Endothelial cell of umbilical vein (primary cell): ENCODE results near the gene HOXD4. TPM values are rescaled to one million over a fixed set of nuclear protein-coding genes. Genes with fewer than 3 reads are reported as not detected.

ENCODE experiments used
- BruUV-seq: library from RNA; stranded (reverse); fragments of 400-500 nt; replicated peaks from 2 replicates; lab custom pipeline; 2021; lab: Mats Ljungman, UMichigan
- CTCF ChIA-PET: fragments of 300-600, 350-600 bp; sonication (Branson Sonifier 250); formaldehyde crosslinking; loops from one replicate; lab custom pipeline; 2021; ENCODE audit warnings: antibody characterized with exemption, inconsistent platforms; lab: Charles Lee
- POLR2A ChIA-PET: fragments of 300-600, 350-600 bp; sonication (Branson Sonifier 250); formaldehyde crosslinking; loops from one replicate; lab custom pipeline; 2021; ENCODE audit warnings: antibody characterized with exemption, inconsistent platforms; lab: Charles Lee
- DNase-seq: peaks from one replicate; pipeline ENCODE4 v3.0.0-alpha.2; 2011; ENCODE audit warnings: low read depth, low spot score
- FAIRE-seq: peaks from 2 replicates; lab custom pipeline; 2011; peaks lifted over from hg19 to GRCh38; lab: Jason Lieb, UNC
- H2AFZ ChIP-seq: 2 replicates; pipeline ENCODE4 v1.6.0; 2012; ENCODE audit warnings: low read depth, low read length, control low read depth, inconsistent platforms
- H3K27ac ChIP-seq: 2 replicates; pipeline ENCODE4 v1.5.1; 2011; ENCODE audit warnings: low read depth, mild to moderate bottlenecking, control low read depth, low read length, moderate library complexity; ENCODE audit not compliant: insufficient read depth
- H3K27me3 ChIP-seq, 2 experiments: 2 replicates each; pipeline versions ENCODE4 v1.6.0 to v1.6.1; 2011; ENCODE audit warnings: low read length in 2 of 2, mixed read lengths in 1 of 2; ENCODE audit not compliant: control insufficient read depth in 2 of 2, insufficient read depth in 2 of 2
- H3K36me3 ChIP-seq, 2 experiments: 2 replicates in 1 of 2; 3 replicates in 1 of 2; pipeline ENCODE4 v1.5.1; 2011; ENCODE audit warnings: low read length in 2 of 2, mild to moderate bottlenecking in 1 of 2, moderate library complexity in 1 of 2; ENCODE audit not compliant: control insufficient read depth in 2 of 2, insufficient read depth in 2 of 2; ENCODE audit errors: extremely low read depth in 1 of 2
- H3K4me1 ChIP-seq: 3 replicates; pipeline ENCODE4 v1.5.1; 2011; ENCODE audit warnings: mild to moderate bottlenecking, low read length; ENCODE audit not compliant: control insufficient read depth, insufficient read depth; ENCODE audit errors: extremely low read depth
- H3K4me2 ChIP-seq: 2 replicates; pipeline ENCODE4 v1.6.1; 2011; ENCODE audit warnings: low read length, control low read depth, mixed read lengths; ENCODE audit not compliant: insufficient read depth
- H3K4me3 ChIP-seq, 3 experiments: fragments of 200-600 bp in 1 of 3; sonication (generic), shearing (Covaris generic) in 1 of 3; replicated peaks in 1 of 3; 2 replicates each; pipeline ENCODE4 v1.5.1; 2011 to 2016; ENCODE audit warnings: control low read depth in 3 of 3, low read length in 3 of 3, mild to moderate bottlenecking in 2 of 3, inconsistent platforms in 1 of 3, low read depth in 1 of 3, moderate library complexity in 1 of 3; ENCODE audit not compliant: insufficient read depth in 1 of 3
- H3K79me2 ChIP-seq: 2 replicates; pipeline ENCODE4 v1.6.0; 2012; ENCODE audit warnings: low read length, inconsistent platforms; ENCODE audit not compliant: control insufficient read depth, insufficient read depth
- H3K9ac ChIP-seq: replicated peaks from 2 replicates; pipeline ENCODE3; 2011; ENCODE audit warnings: low read length, control low read depth; ENCODE audit not compliant: insufficient read depth; ENCODE audit errors: extremely low read depth
- H3K9me1 ChIP-seq: replicated peaks from 3 replicates; pipeline ENCODE4 v1.6.0; 2011; ENCODE audit warnings: mild to moderate bottlenecking, low read length; ENCODE audit not compliant: control insufficient read depth, insufficient read depth; ENCODE audit errors: extremely low read depth
- H3K9me3 ChIP-seq: replicated peaks from 2 replicates; pipeline ENCODE4 v1.5.1; 2012; ENCODE audit warnings: low read length, inconsistent platforms; ENCODE audit not compliant: control insufficient read depth, insufficient read depth
- H4K20me1 ChIP-seq: replicated peaks from 2 replicates; pipeline ENCODE3; 2011; ENCODE audit warnings: mild to moderate bottlenecking, low read length; ENCODE audit not compliant: control insufficient read depth, insufficient read depth; ENCODE audit errors: extremely low read depth
- CTCF ChIP-seq, 2 donors: IDR thresholded peaks; 1 replicate in 1 of 2; 2 replicates in 1 of 2; pipeline ENCODE4 v1.5.1; 2011; ENCODE audit warnings: low read length in 2 of 2, mild to moderate bottlenecking in 2 of 2, moderate library complexity in 2 of 2, control low read depth in 1 of 2, inconsistent platforms in 1 of 2, low read depth in 1 of 2; ENCODE audit not compliant: insufficient read depth in 1 of 2; ENCODE audit errors: extremely low read depth in 1 of 2
- EZH2 ChIP-seq: IDR thresholded peaks from 2 replicates; pipeline ENCODE4 v1.6.1; 2012; ENCODE audit warnings: borderline replicate concordance, low read depth, mild to moderate bottlenecking, moderate library complexity, low read length, inconsistent platforms; ENCODE audit not compliant: severe bottlenecking
- FOS ChIP-seq: IDR thresholded peaks from 2 replicates; pipeline ENCODE4 v1.6.1; 2011; ENCODE audit warnings: mild to moderate bottlenecking, low read length, moderate library complexity, borderline replicate concordance; ENCODE audit not compliant: insufficient read depth
- MAX ChIP-seq: IDR thresholded peaks from 2 replicates; pipeline ENCODE4 v1.6.1; 2011; ENCODE audit not compliant: insufficient read depth, insufficient read length
- POLR2A ChIP-seq: IDR thresholded peaks from 2 replicates; pipeline ENCODE4 v1.6.1; 2012; ENCODE audit warnings: low read depth, mild to moderate bottlenecking, control low read depth, low read length
- POLR2AphosphoS5 ChIP-seq: IDR thresholded peaks from 2 replicates; pipeline ENCODE4 v1.6.1; 2012; ENCODE audit warnings: low read depth, mild to moderate bottlenecking, control low read depth, low read length, moderate library complexity; ENCODE audit not compliant: insufficient read depth
- dilution Hi-C: fragments of 300-500 bp; cut with MboI; formaldehyde crosslinking; loops from one replicate; pipeline ENCODE4 v1.15.0; 2019; ENCODE audit warnings: low sequenced_read_pairs; ENCODE audit not compliant: extremely low pct_ligation_motif_present
- intact Hi-C: fragments of 100-400 bp; cut with micrococcal nuclease; formaldehyde crosslinking; loops from one replicate; pipeline ENCODE4 v1.10.0; 2022
- polyA plus RNA-seq, 4 experiments: library from polyadenylated mRNA; depleted of rRNA in 3 of 4; stranded (reverse) in 3 of 4; unstranded in 1 of 4; fragments of >200 nt; gene quantifications; 2 replicates each; pipeline versions ENCODE4 v1.2.1 to v1.2.3, GENCODE V29; 2011 to 2012; ENCODE audit warnings: missing spikeins in 1 of 4
- total RNA-seq: library from RNA; stranded (reverse); gene quantifications from 2 replicates; pipeline ENCODE4 v1.2.3, GENCODE V29; 2021

Gene HOXD4
- total and polyA plus RNA-seq, 2 donors (not counting 3 experiments of a cell fraction or from before 2014, with no cell fraction given), result 7.6 to 13.7 TPM

- Histone ChIP-seq H4K20me1 (no peaks in the 10 kb centered on the region), H3K27ac (peak overlapping the region; percentile 56), H3K27me3 (no peaks in the 10 kb centered on the region), H3K9me3 (no peaks in the 10 kb centered on the region), H3K4me2 (peak overlapping the region; percentile 23), H3K36me3 (no peaks in the 10 kb centered on the region), H3K4me1 (peaks cover 30% of the 10 kb centered on the region), H3K9me1 (no peaks in the 10 kb centered on the region), H2AFZ (peak overlapping the region; percentile 68), H3K9ac (peak overlapping the region; percentile 33), H3K4me3 (peak overlapping the region; percentile 16 to 51 (median 39)), H3K79me2 (peaks cover 76% of the 10 kb centered on the region)
- dilution Hi-C loops (loop anchor here (25.0 kb wide), 1 partner anchor 497 kb away; no protein-coding TSS in a partner anchor), intact Hi-C loops (loop anchor here (1.0 to 2.0 kb wide), 9 partner anchors 38 to 512 kb away; partner anchors contain the start of genes HOXD1 and MTX2)
- CTCF ChIA-PET, result interaction anchor here (0.6 to 9.3 kb wide), 54 partner anchors 10 to 1173 kb away, joined by 3 to 338 read pairs (median 4); partner anchors contain the start of genes HOXD1, HOXD8 and MTX2
- peak; percentile 80 to 83 for TF ChIP-seq CTCF (IDR thresholded peaks at IDR 0.05; ENCODE audit: extremely low read depth in 1 of 2, insufficient read depth in 1 of 2, low read depth in 1 of 2, low read length in 2 of 2)
- no peak for TF ChIP-seq FOS
- peak; percentile 75 for TF ChIP-seq POLR2AphosphoS5
- TF ChIP-seq POLR2A, result peak; percentile 58
- TF ChIP-seq EZH2, result no peak
- TF ChIP-seq MAX, result peak; percentile 23
- BruUV-seq, result no TSS peak
- peak; percentile 82 for DNase-seq
- FAIRE-seq, result peak; percentile 52
- POLR2A ChIA-PET, result interaction anchor here (0.9 to 2.5 kb wide), 3 partner anchors 47 to 413 kb away, joined by 3 to 13 read pairs (median 3); no protein-coding TSS in a partner anchor
Observed at GRCh38 chr2:176140513-176141317, 10.6 kb upstream of the HOXD4 start.
